PC-9 (cell line): Measurements from ENCODE around the gene SPRR2F. TPM values are rescaled to one million over a fixed set of nuclear protein-coding genes. Genes with fewer than 3 reads are reported as not detected.

Experiments
- BruUV-seq: library from RNA; stranded (reverse); fragments of 400-500 nt; replicated peaks from 2 replicates; lab custom pipeline; 2021; lab: Mats Ljungman, UMichigan
- CTCF ChIA-PET: fragments of 300-600 bp; sonication (Branson Sonifier 250); formaldehyde crosslinking; loops from one replicate; lab custom pipeline; 2022; ENCODE audit warnings: antibody characterized with exemption; lab: Charles Lee
- POLR2A ChIA-PET: fragments of 300-600 bp; sonication (Branson Sonifier 250); formaldehyde crosslinking; loops from one replicate; lab custom pipeline; 2022; ENCODE audit warnings: antibody characterized with exemption; ENCODE audit not compliant: unreplicated experiment; lab: Charles Lee
- DNase-seq, 2 experiments: peaks; one replicate each; pipeline versions ENCODE4 v3.0.0 to v3.0.0-alpha.2; 2015 to 2022; ENCODE audit warnings: mixed read lengths in 1 of 2
- H2AFZ ChIP-seq: fragments of 200-600 bp; sonication (generic); 2 replicates; pipeline ENCODE4 v1.8.1; 2017; ENCODE audit warnings: antibody characterized with exemption
- H3F3A ChIP-seq: fragments of 200-600 bp; sonication (generic); 2 replicates; pipeline ENCODE4 v1.8.1; 2017; ENCODE audit warnings: antibody characterized with exemption, mild to moderate bottlenecking, low read depth; ENCODE audit not compliant: insufficient read depth
- H3K27ac ChIP-seq: fragments of 200-600 bp; sonication (generic); 2 replicates; pipeline ENCODE4 v1.6.1; 2016; ENCODE audit warnings: mixed run types
- H3K27me3 ChIP-seq: fragments of 200-600 bp; sonication (generic); 2 replicates; pipeline ENCODE4 v1.6.1; 2016; ENCODE audit warnings: low read depth, mixed run types; ENCODE audit not compliant: insufficient read depth
- H3K36me3 ChIP-seq: fragments of 200-600 bp; sonication (generic); 2 replicates; pipeline ENCODE4 v1.6.1; 2016; ENCODE audit warnings: low read depth, mixed run types
- H3K4me1 ChIP-seq: fragments of 200-600 bp; sonication (generic); replicated peaks from 2 replicates; pipeline ENCODE4 v1.6.1; 2016; ENCODE audit warnings: mixed run types; ENCODE audit not compliant: insufficient read depth
- H3K4me2 ChIP-seq: fragments of 200-600 bp; sonication (generic); 2 replicates; pipeline ENCODE4 v1.6.1; 2017; ENCODE audit warnings: mixed run types
- H3K4me3 ChIP-seq: fragments of 200-600 bp; sonication (generic); 2 replicates; pipeline ENCODE4 v1.6.1; 2016; ENCODE audit warnings: mixed run types
- H3K79me2 ChIP-seq: fragments of 200-600 bp; sonication (generic); 2 replicates; pipeline ENCODE4 v1.6.1; 2017; ENCODE audit warnings: low read depth, mixed run types
- H3K9me2 ChIP-seq: fragments of 200-600 bp; sonication (generic); 2 replicates; pipeline ENCODE4 v1.8.1; 2017; ENCODE audit warnings: mild to moderate bottlenecking; ENCODE audit not compliant: insufficient read depth
- H3K9me3 ChIP-seq: fragments of 200-600 bp; sonication (generic); 2 replicates; pipeline ENCODE4 v1.8.1; 2016; ENCODE audit warnings: low read depth; ENCODE audit not compliant: insufficient read depth
- H4K20me1 ChIP-seq: fragments of 200-600 bp; sonication (generic); 2 replicates; pipeline ENCODE4 v1.8.1; 2017; ENCODE audit not compliant: insufficient read depth
- CTCF ChIP-seq: fragments of 200-600 bp; sonication (generic); conservative IDR thresholded peaks from 2 replicates; pipeline ENCODE4 v1.6.1; 2017; ENCODE audit warnings: mixed run types, antibody characterized with exemption, mild to moderate bottlenecking, moderate library complexity
- EZH2 ChIP-seq: fragments of 200-600 bp; sonication (generic); IDR thresholded peaks from 2 replicates; pipeline ENCODE4 v1.8.0; 2017; ENCODE audit warnings: antibody characterized with exemption, low read depth
- intact Hi-C: fragments of 100-400 bp; cut with micrococcal nuclease; formaldehyde crosslinking; loops from one replicate; pipeline ENCODE4 v1.10.0; 2022; ENCODE audit not compliant: unreplicated experiment
- total RNA-seq: library from RNA; stranded (reverse); gene quantifications from 2 replicates; pipeline ENCODE4 v1.2.3, GENCODE V29; 2021

The SPRR2F gene
- total RNA-seq, 1 experiment from 2014 or later, result not detected

GRCh38 chr1:153094426-153094825, 18.9 kb downstream of the SPRR2F start, which contains the start of gene SPRR2E:
TSS of gene SPRR2E (minus strand) at chr1:153094526. CDS start at chr1:153093751, 775 bp downstream.
- CTCF ChIA-PET, result no interaction called here
- BruUV-seq, result no TSS peak
- TF ChIP-seq EZH2 (no peak), CTCF (no peak)
- H3F3A ChIP-seq, result no peaks in the 10 kb centered on the region
- H3K9me2 ChIP-seq, result no peaks in the 10 kb centered on the region
- POLR2A ChIA-PET, result no interaction called here
- H3K9me3 ChIP-seq, result no peaks in the 10 kb centered on the region
- H3K79me2 ChIP-seq, result no peaks in the 10 kb centered on the region
- no peaks in the 10 kb centered on the region for H3K27me3 ChIP-seq
- no peak within 1 kb of the TSS for H3K4me3 ChIP-seq
- H3K4me2 ChIP-seq, result no peak within 1 kb of the TSS
- H4K20me1 ChIP-seq, result no peaks in the 10 kb centered on the region
- intact Hi-C loops, result no loop called here
- no peak for DNase-seq
- H3K27ac ChIP-seq, result no peak within 1 kb of the TSS
- no peaks in the 10 kb centered on the region for H3K36me3 ChIP-seq
- H3K4me1 ChIP-seq, result 0 out of 2 replicates have a peak, but pooled peaks cover under 1% of the 10 kb centered on the region
- H2AFZ ChIP-seq, result no peak within 1 kb of the TSS

- Histone ChIP-seq H3K79me2 (no peaks in the 10 kb centered on the region), H3K4me1 (no peaks in the 10 kb centered on the region), H3F3A (no peaks in the 10 kb centered on the region), H3K36me3 (no peaks in the 10 kb centered on the region), H3K9me3 (no peaks in the 10 kb centered on the region), H2AFZ (no peak overlapping the region), H3K27me3 (no peaks in the 10 kb centered on the region), H3K9me2 (no peaks in the 10 kb centered on the region), H3K4me3 (no peak overlapping the region), H3K4me2 (no peak overlapping the region), H3K27ac (no peak overlapping the region), H4K20me1 (no peaks in the 10 kb centered on the region)
- CTCF ChIA-PET, result no interaction called here
- BruUV-seq, result no TSS peak
- TF ChIP-seq EZH2 (no peak), CTCF (no peak)
- intact Hi-C loops, result no loop called here
- POLR2A ChIA-PET, result no interaction called here
- DNase-seq, result no peak
Measured at GRCh38 chr1:153087652-153088051, 25.7 kb downstream of the SPRR2F start.

- H3K79me2 ChIP-seq, result no peaks in the 10 kb centered on the region
- no peaks in the 10 kb centered on the region for H4K20me1 ChIP-seq
- BruUV-seq, result no TSS peak
- no peak overlapping the region for H3K4me2 ChIP-seq
- intact Hi-C loops, result no loop called here
- H3K27ac ChIP-seq, result no peak overlapping the region
- H2AFZ ChIP-seq, result no peak overlapping the region
- no peaks in the 10 kb centered on the region for H3F3A ChIP-seq
- H3K9me2 ChIP-seq, result no peaks in the 10 kb centered on the region
- no peaks in the 10 kb centered on the region for H3K4me1 ChIP-seq
- H3K36me3 ChIP-seq, result no peaks in the 10 kb centered on the region
- H3K27me3 ChIP-seq, result no peaks in the 10 kb centered on the region
- POLR2A ChIA-PET, result no interaction called here
- 0 out of 2 replicates have a peak, but pooled peaks cover 6% of the 10 kb centered on the region for H3K9me3 ChIP-seq
- H3K4me3 ChIP-seq, result no peak overlapping the region
- DNase-seq, result no peak
- TF ChIP-seq EZH2, result no peak
- no peak for TF ChIP-seq CTCF
- CTCF ChIA-PET, result no interaction called here
Measured at GRCh38 chr1:153081736-153082135, 31.6 kb downstream of the SPRR2F start.
